Thyroid gland (tissue), 4 donors: ENCODE results near the gene NFE2. TPM values are rescaled to one million over a fixed set of nuclear protein-coding genes. Genes with fewer than 3 reads are reported as not detected.

Experiments
- DNase-seq, 2 donors: peaks; one replicate each; pipeline ENCODE4 v3.0.0-alpha.2; 2019
- H3K27ac ChIP-seq, 3 donors: fragments of 200-600 bp; sonication (generic); 1 replicate in 2 of 3; 2 replicates in 1 of 3; pipeline ENCODE4 v1.5.1; 2016 to 2019; ENCODE audit warnings: mild to moderate bottlenecking in 1 of 3, moderate library complexity in 1 of 3
- H3K27me3 ChIP-seq: fragments of 200-600 bp; sonication (generic); one replicate; pipeline ENCODE4 v1.5.1; 2019
- H3K36me3 ChIP-seq, 2 donors: fragments of 200-600 bp; sonication (generic); one replicate each; pipeline ENCODE4 v1.5.1; 2016 to 2019
- H3K4me1 ChIP-seq, 2 donors: fragments of 200-600 bp; sonication (generic); one replicate each; pipeline ENCODE4 v1.5.1; 2017 to 2019
- H3K4me3 ChIP-seq, 3 donors: fragments of 200-600 bp; sonication (generic); replicated peaks in 1 of 3; 1 replicate in 2 of 3; 2 replicates in 1 of 3; pipeline ENCODE4 v1.5.1; 2016; ENCODE audit warnings: mild to moderate bottlenecking in 1 of 3
- H3K9me3 ChIP-seq: fragments of 200-600 bp; sonication (generic); one replicate; pipeline ENCODE4 v1.5.1; 2017
- POLR2A ChIP-seq, 2 donors: fragments of 450-650 bp; IDR thresholded peaks; one replicate each; pipeline ENCODE4 v1.6.1; 2017; ENCODE audit warnings: antibody characterized with exemption in 2 of 2, mild to moderate bottlenecking in 2 of 2, moderate library complexity in 1 of 2
- WGBS, 2 donors: methylation state at CpG; one replicate each; pipeline ENCODE4 v1.1.5; 2017; 5-methylcytosine and 5-hydroxymethylcytosine counted together
- intact Hi-C: fragments of 100-400 bp; cut with DNase I; formaldehyde crosslinking; loops from one replicate; pipeline ENCODE4 v1.15.1; 2023
- total RNA-seq, 4 donors: library from RNA; depleted of rRNA; stranded (reverse); fragments of >200 nt; gene quantifications; one replicate each; pipeline ENCODE4 v1.2.3, GENCODE V29; 2016
- TF ChIP-seq, protein P1 (sequence below), 6 experiments: fragments of 200-600 bp in 3 of 6; fragments of 450-650 bp in 3 of 6; sonication (generic) in 3 of 6; IDR thresholded peaks; one replicate each; pipeline ENCODE4 v1.5.1; 2016 to 2019; ENCODE audit warnings: antibody characterized with exemption in 6 of 6, mild to moderate bottlenecking in 2 of 6, inconsistent platforms in 1 of 6, moderate library complexity in 1 of 6

Gene NFE2
- total RNA-seq, 4 donors from 2014 or later, result 0.56 to 1.7 (median 0.61) TPM

- WGBS, 2 donors, result 72 to 79% methylated on average over 8 of the region's 8 CpGs
- H3K9me3 ChIP-seq, result no peaks in the 10 kb centered on the region
- H3K4me1 ChIP-seq, result peaks cover 13 to 23% of the 10 kb centered on the region in 2 donors
- H3K27ac ChIP-seq, result no peak overlapping the region
- no peaks in the 10 kb centered on the region for H3K27me3 ChIP-seq
- no peak for TF ChIP-seq POLR2A (IDR thresholded peaks at IDR 0.05)
- TF ChIP-seq, protein P1, sequence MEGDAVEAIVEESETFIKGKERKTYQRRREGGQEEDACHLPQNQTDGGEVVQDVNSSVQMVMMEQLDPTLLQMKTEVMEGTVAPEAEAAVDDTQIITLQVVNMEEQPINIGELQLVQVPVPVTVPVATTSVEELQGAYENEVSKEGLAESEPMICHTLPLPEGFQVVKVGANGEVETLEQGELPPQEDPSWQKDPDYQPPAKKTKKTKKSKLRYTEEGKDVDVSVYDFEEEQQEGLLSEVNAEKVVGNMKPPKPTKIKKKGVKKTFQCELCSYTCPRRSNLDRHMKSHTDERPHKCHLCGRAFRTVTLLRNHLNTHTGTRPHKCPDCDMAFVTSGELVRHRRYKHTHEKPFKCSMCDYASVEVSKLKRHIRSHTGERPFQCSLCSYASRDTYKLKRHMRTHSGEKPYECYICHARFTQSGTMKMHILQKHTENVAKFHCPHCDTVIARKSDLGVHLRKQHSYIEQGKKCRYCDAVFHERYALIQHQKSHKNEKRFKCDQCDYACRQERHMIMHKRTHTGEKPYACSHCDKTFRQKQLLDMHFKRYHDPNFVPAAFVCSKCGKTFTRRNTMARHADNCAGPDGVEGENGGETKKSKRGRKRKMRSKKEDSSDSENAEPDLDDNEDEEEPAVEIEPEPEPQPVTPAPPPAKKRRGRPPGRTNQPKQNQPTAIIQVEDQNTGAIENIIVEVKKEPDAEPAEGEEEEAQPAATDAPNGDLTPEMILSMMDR (IDR thresholded peaks at IDR 0.05), result no peak
- no peaks in the 10 kb centered on the region for H3K36me3 ChIP-seq
- intact Hi-C loops, result no loop called here
- no peak for DNase-seq
- H3K4me3 ChIP-seq, result no peak overlapping the region
Measured at GRCh38 chr12:54299515-54300224, 1.1 kb downstream of the NFE2 start.

DNA sequence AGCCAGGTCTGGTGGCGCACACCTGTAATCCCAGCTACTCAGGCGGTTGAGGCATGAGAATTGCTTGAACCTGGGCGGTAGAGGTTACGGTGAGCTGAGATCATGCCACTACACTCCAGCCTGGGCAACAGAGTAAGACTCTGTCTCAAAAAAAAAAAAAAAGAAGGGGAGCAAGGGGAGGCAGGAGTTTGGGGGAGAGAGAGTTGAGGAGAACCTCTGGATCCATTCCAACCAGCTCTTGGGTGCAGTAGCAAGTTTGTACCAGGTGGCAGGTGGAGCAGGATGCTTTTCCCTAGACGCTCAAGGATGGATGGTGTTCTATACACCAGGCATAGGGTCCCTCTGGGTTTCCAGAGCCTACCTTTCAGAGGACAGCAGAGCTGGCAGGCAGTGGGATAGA, 1.9 kb downstream of the NFE2 start:
- H3K27me3 ChIP-seq, result no peaks in the 10 kb centered on the region
- H3K27ac ChIP-seq, result no peak overlapping the region
- no peak overlapping the region for H3K4me3 ChIP-seq
- DNase-seq, result no peak
- no peaks in the 10 kb centered on the region for H3K36me3 ChIP-seq
- H3K9me3 ChIP-seq, result no peaks in the 10 kb centered on the region
- no peak for TF ChIP-seq POLR2A (IDR thresholded peaks at IDR 0.05)
- TF ChIP-seq, protein P1 (IDR thresholded peaks at IDR 0.05), result no peak
- 93 to 94% methylated on average over 5 of the region's 5 CpGs for WGBS, 2 donors
- H3K4me1 ChIP-seq, result peaks cover 7 to 15% of the 10 kb centered on the region in 2 donors
- intact Hi-C loops, result no loop called here

DNA sequence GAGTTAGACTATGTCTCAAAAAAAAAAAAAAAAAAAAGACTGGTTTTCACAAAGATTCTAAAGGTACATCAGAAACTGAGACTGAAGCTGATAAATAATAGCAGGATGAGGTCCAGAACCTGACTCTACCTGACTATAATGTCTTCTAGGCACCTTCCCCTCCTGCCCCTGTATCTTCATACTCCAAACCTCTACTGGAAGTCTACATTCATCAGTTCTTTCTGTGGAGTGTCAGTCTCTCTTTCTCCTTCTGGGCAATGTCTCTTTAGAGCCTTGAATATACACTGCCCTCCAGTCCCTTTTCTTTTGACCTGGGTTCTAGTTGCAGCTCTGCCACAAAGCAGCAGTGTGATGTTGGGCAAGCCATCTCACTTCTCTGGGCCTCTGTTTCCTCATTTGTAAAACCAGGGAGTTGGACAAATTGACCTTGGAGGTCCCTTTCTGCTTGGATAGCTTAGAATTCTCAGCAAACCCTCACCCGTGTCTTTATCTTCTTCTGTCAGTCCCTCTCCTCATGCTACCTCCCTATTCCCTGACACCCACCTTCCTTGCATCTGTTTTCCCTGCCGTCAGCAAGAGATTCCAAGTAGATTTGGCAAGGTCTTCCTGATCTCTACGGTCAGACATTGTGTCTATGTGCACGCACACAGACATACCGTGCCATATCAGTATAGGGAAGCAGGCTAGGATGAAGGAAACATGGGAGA, 4.3 kb downstream of the NFE2 start:
- Histone ChIP-seq H3K4me1 (peaks cover 7 to 12% of the 10 kb centered on the region in 2 donors), H3K9me3 (no peaks in the 10 kb centered on the region), H3K27ac (no peak overlapping the region), H3K27me3 (no peaks in the 10 kb centered on the region), H3K4me3 (no peak overlapping the region), H3K36me3 (no peaks in the 10 kb centered on the region)
- intact Hi-C loops, result no loop called here
- no peak for DNase-seq
- TF ChIP-seq POLR2A (IDR thresholded peaks at IDR 0.05), result no peak
- TF ChIP-seq, protein P1 (IDR thresholded peaks at IDR 0.05), result no peak
- WGBS, 2 donors, result 83 to 88% methylated on average over 5 of the region's 5 CpGs

DNA sequence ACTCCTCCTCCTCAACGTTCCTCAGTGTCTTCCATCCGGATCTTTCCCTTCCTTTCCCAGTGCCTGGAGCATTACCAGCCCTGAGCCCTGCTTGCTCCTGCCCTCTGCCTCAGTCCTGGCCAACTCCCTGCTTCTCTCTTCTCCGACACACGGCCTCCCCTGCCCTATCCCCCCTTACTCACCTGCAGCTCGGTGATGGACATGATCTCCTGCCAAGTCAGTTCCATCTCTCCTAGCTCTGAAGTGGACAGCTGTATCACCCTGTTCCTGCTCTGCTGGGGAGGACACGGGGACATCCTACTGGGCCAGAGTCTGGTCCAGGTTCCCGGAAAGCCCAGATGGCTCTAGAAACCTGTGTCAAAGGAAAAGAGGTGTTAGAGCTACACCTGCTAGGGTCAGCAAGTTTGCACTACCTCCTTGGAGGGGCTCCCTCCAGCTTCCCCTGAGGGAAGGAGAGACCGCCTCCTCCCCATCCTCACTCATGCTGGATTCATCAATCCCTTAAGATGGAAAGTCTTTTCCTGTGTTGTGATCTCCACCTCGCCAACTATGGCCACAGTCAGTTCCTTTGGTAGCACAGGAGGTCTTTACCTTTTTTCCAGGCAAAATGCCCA, 5.8 kb downstream of the NFE2 start:
- H3K36me3 ChIP-seq, result no peaks in the 10 kb centered on the region
- H3K27me3 ChIP-seq, result no peaks in the 10 kb centered on the region
- H3K4me3 ChIP-seq, result no peak overlapping the region
- no peaks in the 10 kb centered on the region for H3K9me3 ChIP-seq
- peaks cover 0 to under 1% of the 10 kb centered on the region in 2 donors for H3K4me1 ChIP-seq
- WGBS, 2 donors, result 79 to 84% methylated on average over 9 of the region's 9 CpGs
- intact Hi-C loops, result loop anchor here (5.0 kb wide), 2 partner anchors 32 to 67 kb away; partner anchors contain the start of genes COPZ1 and GPR84
- no peak for TF ChIP-seq POLR2A (IDR thresholded peaks at IDR 0.05)
- TF ChIP-seq, protein P1 (IDR thresholded peaks at IDR 0.05), result no peak
- DNase-seq, result no peak
- no peak overlapping the region for H3K27ac ChIP-seq
